Posterior vena cava (tissue), 2 donors: ENCODE measurements around the gene MAPRE2. TPM values are rescaled to one million over a fixed set of nuclear protein-coding genes. Genes with fewer than 3 reads are reported as not detected.
"Not testable (repeated sequence)": the region's sequence is repeated elsewhere in the genome, so short reads cannot be mapped to it uniquely, and the experiment has no call there.

ENCODE experiments used
- DNase-seq: peaks from one replicate; pipeline ENCODE4 v3.0.0-alpha.2; 2020; ENCODE audit warnings: low spot score
- intact Hi-C, 2 donors: fragments of 100-400 bp; cut with DNase I; formaldehyde crosslinking; loops; one replicate each; pipeline versions ENCODE4 v1.14.1 to v1.14.2; 2022 to 2023
- total RNA-seq, 2 donors: library from RNA; stranded (reverse); fragmentation: NEBNext Ultra II Directional; extraction: Animal tissue kit (Norgen Biotek cat#: 25700); gene quantifications; one replicate each; pipeline ENCODE4 v1.2.1, GENCODE V29; 2021
- donor health status: DM: yes; HTN: yes; CAD: no.
- donor health status: DM: yes; HTN: yes; CAD: no.

Gene MAPRE2
- total RNA-seq, 2 donors from 2014 or later = 38.7 to 52.8 TPM

DNA sequence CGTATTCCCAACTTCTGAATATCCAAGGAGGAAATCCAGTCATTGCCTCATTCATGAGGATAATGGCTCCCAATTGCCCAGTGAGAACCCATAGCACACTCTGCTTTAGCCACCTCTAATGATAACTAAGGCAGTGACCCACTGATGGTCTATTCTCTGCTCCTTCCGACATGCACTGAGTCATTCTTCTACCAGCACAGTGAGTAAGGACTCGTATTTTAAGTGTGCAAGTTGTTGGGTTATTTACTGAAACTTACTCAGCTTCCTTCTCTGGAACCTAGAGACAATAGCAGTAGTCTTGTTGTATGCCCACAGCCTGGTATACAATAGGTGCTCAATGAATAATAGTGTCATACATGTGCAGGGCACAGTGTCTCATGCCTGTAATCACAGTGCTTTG is 118.6 kb downstream of the MAPRE2 start:
- intact Hi-C loops = loop anchor here in 1 of 2 donors (1.0 kb wide), 1 partner anchor 31 kb away; no protein-coding TSS in a partner anchor
- no peak for DNase-seq

DNA sequence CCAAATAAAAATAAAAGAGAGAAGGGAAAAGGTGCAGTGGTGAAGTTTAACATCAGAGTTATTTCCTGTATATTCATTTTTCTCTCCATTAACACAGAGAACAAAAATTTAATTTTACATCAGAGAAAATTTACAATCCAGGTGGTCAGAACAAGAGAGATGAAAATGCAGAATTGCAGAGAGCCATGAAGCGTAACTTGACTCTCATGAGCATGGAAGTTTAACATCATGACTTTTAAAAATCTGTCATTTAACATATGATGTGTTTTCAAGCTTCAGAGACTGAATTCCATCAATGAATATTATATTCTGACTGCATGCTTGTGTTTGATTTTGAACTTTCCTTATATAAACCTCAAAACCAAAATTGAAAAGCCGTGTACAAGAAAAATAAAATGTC is 120.3 kb downstream of the MAPRE2 start:
- intact Hi-C loops = no loop called here
- DNase-seq = no peak

DNA sequence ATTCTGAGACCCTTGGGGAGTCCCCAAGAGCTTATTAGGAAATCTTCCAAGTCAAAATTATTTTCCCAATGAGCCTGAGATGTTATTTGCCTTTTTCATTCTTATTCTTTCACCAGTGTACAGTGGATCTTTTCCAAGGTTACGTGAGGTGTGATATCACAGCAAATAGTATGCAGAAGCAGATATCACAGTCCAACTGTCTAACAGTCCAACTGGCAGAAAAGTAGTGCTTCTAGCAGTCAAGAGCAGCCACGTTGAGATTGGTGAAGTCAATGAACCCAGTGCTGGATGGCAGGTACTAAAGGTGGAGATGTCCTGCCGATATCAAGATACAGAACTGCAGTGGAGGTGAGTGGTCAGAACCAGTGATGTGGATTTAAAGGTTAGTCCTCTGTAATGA is 120.7 kb downstream of the MAPRE2 start:
- intact Hi-C loops = no loop called here
- no peak for DNase-seq

DNA sequence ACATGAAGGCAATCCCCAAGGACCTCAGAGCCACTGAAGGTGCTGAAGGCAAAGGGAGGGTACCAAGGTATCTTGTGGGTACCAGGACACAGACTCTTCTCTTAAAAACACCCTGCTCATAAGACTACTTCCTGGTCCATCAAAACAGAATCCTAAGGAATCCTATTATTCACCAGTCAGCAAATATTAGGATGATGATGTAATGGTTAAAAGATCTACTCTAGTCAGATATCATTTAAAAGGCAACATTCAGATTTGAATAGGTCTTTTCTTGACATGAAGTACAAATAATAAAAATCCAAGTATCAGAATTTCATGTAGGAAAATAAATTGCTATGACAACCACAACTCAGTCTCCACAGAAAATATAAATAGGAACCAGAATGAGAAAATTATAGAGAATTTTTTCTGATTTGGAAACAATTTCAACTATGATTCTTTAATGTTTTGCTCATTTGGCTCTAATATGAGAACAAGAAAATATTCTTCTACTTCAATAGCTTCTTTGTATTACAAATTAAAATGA is 121.9 kb downstream of the MAPRE2 start:
- no peak for DNase-seq
- intact Hi-C loops = no loop called here

DNA sequence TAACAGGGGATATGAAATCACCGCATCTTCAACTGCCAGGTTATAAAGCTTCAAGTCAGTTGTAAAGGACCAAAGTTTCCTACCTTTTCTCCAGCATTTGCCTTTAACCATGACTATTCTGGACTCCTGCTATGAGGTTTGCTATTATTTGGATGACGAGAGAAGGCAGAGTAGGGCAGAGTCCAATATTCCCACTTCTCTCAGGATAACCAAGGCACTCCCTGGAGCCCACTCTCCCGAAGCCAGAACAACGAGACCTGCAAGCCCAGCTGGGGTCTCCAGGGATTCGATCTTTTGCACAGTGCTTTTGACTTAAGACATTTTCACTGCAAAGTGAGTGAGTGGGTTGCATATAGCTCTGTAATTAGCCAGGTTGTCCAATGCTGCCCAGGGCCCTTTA is 122.5 kb downstream of the MAPRE2 start:
- DNase-seq = no peak
- intact Hi-C loops = no loop called here

DNA sequence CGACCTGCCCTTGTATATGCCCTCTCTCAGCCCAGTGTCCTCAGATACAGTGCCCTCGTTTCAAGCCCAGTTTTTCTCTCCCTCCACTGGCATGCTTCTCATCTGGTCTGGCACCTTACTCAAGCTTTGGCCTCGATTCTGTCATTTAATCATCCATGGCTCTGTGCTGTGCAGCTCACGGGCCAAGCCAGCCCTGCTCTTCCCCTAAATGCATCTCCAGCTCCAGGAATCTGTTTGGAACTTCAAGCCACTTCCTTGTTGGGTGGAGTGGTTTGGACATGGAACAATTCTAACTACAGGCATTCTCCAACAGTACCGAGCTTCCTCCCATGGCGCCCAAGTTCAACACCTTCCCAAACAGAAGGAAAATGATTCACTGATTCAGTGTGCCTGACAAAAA is 122.9 kb downstream of the MAPRE2 start:
- peak; percentile 81 for DNase-seq
- intact Hi-C loops = no loop called here

DNA sequence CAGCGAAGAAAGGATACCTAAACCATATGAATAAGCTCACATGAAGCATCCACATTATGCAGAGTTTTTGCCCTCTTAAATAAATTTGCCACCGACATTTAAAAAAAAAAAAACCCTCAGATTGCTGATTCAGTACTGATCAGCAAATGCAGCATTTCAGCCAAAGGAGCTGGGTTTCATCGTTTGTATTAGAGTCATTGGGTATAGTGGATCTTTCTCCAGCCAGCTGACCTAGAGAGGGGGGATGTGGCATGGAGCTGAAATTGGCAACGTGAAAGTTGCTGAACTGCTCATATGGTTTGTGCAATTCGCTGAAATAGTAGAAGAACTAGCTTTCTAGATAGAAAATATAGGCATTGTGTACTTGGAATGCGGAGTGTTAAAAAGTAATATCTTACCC is 126.1 kb downstream of the MAPRE2 start:
- intact Hi-C loops = no loop called here
- no peak for DNase-seq

DNA sequence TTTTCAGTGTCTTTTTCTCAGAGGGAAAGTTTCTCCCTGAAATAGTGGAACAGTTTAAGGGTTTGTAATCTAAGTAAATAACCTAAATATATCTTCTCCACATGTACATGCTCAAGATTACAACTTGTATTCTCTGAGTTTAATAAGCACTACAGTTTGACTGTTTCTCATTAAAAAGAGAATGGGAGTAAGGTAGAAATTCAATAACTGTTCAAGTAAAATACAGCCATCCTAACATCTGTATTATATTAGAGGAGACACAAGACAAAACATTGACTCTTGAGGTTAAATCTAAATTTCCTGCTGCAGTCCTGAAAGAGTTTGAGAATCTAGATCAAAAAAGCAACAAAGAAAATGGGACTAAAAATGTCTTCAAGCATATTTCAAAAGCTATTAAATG is 126.6 kb downstream of the MAPRE2 start:
- intact Hi-C loops = no loop called here
- DNase-seq = no peak

DNA sequence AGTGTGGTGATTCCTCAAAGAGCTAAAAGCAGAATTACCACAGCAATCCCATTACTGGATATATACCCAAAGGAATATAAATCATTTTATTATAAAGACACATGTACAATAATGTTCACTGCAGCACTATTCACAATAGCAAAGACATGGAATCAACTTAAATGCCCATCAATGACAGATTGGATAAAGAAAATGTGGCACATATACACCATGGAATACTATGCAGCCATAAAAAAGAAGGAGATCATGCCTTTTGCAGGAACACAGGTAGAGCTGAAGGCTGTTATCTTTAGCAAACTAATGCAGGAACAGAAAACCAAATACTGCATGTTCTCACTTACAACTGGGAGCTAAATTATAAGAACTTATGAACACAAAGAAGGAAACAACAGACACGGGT is 129.1 kb downstream of the MAPRE2 start:
- intact Hi-C loops, DNase-seq: not testable (repeated sequence)

DNA sequence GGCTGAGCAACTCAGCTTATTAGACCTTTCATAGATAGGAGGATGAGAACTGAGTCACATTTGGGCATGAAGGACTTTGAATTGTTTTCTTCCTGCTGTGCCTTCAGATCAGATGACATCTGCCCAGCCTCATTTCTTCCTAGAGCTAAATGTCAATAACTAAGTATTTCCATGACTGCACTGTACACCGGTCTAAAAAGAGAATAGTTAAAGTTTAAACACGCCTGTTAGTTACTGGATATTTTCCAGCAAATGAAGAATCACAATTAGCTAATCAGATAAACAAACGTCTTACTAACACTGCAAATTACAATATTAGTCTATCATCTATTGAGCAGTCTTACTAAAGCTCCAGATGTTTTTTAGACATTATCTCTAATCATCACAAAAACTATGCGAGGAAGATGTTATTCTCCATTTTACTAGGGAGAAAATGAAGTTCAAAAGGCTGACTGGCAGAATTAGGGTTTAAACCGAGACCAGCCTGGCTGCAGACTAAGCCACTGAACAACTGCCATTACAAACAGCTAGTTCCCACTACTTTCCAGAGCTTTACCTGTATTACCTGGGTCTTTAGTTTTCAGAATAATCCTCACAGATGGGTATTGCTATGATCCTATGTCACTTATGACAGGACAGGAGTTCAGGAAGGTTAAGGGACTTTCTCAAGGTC is 130.2 kb downstream of the MAPRE2 start:
- intact Hi-C loops = no loop called here
- DNase-seq = no peak

DNA sequence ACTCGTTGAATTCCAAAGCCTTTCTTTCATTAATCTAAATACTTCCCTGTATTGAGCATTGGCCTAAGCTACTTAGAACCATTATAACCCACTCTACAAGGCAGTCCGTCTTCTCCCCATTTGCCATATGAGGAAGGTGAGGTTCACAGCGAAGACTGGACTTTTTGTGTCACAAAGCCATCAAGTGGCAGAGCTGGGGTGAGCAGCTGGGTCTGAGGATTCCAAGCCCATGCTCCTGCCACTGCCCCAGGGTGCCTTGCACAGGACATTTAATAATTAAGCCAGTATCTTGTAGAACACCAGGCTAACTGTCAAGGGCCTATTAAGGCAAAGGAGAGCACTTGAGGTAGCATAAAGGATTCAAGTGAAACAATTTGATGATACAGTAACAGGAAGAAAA is 130.8 kb downstream of the MAPRE2 start:
- no peak for DNase-seq
- intact Hi-C loops = no loop called here

DNA sequence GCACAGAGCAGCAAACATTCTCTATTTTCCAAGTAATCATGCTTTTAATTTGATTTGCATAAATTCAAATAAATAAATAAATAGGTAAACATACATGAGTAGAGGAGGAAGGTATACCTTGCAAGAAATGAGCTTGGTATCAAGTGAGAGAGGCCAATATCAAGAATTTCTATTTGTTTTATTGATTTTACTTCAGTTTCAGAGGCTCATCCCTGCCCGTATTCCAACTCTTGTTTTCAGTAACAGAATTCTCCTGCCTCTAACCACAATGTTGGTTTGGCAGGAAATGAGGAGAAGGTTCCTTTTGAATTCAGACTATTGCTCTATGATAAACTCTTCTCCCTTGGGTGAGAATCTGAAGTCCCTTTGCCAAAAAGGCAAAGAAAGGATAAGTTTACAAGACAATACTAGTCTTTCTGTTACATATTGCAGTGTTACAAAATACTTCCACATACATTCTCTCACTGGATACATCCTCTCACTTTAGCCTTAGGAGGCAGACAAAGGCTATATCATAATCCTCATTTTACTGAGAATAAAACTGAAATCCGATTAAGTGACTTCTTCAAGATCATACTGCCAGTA is 131.3 kb downstream of the MAPRE2 start:
- intact Hi-C loops = no loop called here
- no peak for DNase-seq

DNA sequence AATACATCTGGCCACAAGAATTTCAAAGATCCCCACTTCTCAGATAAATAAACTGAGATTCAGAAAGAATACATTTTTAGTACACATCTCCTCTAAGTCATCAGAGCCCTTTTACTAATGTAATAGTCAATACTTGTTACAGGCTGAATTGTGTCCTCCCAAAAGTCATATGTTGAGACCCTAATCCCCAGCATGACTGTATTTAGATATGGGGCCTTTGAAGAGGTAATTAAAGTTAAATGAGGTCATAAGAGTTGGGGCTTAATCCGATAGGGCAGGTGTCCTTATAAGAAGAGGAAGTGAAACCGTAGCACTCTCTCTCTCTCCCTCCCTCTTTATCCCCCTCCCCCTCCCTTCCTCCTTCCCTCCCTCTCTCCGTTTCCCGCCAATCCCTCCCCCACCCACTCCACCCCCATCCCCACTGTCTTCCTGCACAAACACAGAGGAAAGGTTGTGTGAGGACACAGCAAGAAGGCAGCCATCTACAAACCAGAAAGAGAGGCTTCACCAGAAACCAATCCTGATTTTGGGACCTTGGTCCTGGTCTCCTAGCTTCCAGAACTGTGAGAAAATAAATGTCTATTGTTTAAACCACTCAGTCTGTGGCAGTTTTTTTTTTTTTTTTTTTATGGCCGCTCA is 133.0 kb downstream of the MAPRE2 start:
- intact Hi-C loops = no loop called here
- DNase-seq = no peak

DNA sequence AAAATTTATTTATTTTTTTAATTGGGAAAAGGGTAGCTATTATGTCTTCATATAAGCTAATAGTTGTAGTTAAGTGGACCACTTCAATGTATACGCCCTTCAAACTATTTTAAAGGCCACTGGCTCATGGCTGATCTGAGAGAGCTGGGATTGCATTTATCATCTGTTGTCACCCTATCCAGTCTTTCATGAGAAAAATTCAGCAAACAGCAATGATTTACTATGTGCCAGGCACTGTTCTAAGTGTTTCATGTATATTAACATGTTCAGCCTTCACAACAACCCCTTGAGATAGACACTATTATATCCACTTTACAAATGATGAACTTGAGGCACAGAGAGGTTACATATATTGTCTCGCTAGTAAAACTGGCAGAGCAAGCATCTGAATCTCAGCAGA is 133.5 kb downstream of the MAPRE2 start:
- intact Hi-C loops = no loop called here

DNA sequence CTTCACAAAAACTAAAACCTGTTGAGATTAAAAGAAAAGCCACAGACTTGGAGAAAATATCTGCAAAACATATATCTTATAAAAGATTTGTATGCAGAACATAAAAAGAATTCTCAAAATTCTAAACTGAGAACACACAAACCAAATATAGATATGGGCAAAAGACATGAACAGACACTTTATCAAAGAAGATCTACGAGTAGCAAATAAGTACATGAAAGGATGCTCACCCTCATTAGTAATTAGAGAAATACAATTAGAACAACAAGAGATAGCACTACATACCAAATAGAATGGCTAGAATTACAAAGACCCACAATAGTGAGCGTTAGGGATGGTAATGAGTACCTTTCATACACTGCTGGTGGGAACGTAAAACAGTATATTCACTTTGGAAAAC is 135.7 kb downstream of the MAPRE2 start:
- no peak for DNase-seq
- intact Hi-C loops = no loop called here

More for the DNA sequence above, 133.5 kb downstream of the MAPRE2 start:
- DNase-seq = no peak

DNA sequence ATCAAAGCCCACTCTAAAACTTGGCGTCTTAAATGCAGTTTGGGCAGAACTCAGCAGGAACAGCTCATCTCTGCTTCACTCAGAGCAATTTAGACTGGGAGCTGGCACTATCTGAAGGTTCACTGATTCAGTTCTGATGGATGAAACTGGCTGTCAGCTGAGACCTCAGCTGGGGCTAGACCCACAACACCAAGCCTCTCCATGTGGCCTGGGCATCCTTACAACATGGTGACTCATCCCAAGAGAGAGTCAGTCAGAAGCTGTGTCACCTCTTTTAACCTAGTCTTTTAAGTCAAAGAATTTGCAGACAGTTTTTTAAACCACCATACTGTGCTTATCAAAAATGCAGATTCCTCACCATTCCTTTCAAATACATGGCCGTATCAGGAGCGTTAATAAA is 137.0 kb downstream of the MAPRE2 start:
- DNase-seq = no peak
- intact Hi-C loops = no loop called here

DNA sequence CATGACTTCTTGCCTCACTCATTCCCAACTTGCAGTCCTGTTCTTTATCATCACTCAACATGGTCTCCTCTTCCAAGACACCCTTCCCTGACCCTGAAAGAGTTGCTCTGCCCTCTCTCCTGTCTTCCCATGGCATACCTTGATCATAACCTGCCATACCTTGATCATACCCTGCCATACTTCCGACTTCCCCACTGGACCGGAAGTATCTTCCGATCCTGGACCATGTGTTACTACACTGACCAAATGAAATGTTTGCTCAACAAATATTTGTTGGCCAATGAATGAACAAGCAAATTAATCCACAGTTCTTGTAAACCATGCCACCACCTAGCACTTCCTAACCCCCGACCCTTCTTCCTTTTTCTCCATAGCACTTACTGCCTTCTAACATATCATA is 138.7 kb downstream of the MAPRE2 start:
- intact Hi-C loops = no loop called here
- DNase-seq = no peak

DNA sequence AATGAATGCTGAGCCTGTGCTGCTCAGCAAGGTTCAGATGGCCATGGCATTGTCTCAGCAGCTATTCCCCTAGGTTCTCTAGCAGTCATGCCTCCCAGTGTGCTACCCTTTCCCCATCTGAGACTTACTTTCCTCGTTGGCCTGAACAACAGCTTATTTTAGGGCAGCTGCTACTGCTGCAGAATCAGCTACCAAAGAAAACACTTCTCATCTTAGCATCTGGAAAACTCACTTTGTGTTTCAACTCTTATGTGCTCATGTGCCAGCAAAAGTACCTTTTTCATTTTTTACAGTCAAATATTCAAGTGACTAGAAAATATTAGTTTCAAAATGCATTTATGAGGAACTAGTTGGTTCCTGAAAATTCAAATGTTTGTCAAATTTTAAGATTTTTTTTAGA is 139.2 kb downstream of the MAPRE2 start:
- intact Hi-C loops = no loop called here
- no peak for DNase-seq

DNA sequence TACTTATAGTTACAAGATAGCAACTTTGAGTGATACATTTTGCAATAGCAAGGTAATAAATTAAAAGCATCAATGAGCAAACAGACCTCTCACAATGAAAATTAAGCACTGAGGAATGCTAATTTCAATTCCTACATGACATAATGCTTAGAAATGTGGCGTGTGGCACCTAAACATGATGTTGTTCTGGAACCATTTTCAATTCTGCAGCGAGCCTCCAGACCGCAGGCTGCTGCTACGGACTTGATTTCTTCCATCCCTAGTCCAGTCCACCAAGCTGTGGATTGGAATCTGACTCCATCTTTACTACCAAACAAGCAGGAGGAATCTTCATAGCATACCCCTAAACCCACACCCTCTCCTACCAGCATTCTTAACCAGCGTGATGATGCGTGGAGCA is 140.9 kb downstream of the MAPRE2 start:
- intact Hi-C loops = no loop called here
- DNase-seq = no peak

DNA sequence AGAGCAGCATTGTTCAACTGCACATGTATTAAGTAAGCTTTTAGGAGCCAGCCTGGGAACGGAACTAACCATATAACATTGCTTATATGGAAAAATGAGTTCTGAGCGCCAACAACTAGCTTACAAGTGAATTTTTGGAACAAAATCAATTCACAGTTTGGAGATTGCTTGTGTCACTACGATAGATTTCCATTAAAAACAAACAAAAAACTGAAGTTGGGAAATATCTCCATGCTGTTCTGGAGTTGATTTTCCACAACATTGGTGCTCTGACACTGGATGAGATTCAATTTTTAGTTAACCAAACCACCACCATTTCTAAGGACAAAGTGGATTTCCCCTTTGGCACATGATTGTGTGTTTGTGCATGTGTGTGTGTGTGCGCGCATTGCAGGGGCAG is 142.7 kb downstream of the MAPRE2 start:
- no peak for DNase-seq
- intact Hi-C loops = no loop called here

DNA sequence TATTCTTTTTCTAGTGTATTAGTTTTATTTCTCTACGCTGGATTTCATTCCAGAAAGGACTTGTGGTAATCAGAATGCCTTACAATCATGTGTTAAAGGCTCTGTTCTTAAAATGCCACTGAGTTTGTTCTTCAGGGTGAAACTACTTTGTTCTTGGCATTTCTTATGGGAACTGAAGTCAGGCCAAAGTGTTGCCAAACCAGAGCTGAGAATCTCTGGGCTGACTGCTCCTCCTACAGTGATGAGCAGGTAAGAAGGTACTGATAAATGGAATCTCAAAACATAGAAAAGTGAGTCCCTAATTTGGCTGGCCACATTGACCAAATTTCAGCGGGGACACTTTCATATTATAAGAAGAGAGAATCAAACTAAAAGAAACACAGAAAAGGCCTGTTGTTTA is 144.6 kb downstream of the MAPRE2 start:
- DNase-seq = no peak
- intact Hi-C loops = loop anchor here in 1 of 2 donors (2.0 kb wide), 1 partner anchor 55 kb away; no protein-coding TSS in a partner anchor
